Measurements from ENCODE around the gene FAM217B. TPM values are rescaled to one million over a fixed set of nuclear protein-coding genes. Genes with fewer than 3 reads are reported as not detected.

The FAM217B gene
- total RNA-seq, 6 experiments from 2014 or later: 1.2 to 3.6 (median 2.2) TPM

GRCh38 chr20:59996108-59996507 is 55.9 kb downstream of the FAM217B start:
- Histone ChIP-seq H3K4me1 (no peaks in the 10 kb centered on the region), H3K9me3 (no peaks in the 10 kb centered on the region), H3K36me3 (no peaks in the 10 kb centered on the region), H3K27me3 (no peaks in the 10 kb centered on the region), H3K27ac (no peak overlapping the region), H3K4me3 (no peak overlapping the region)
- DNase-seq: no peak
- intact Hi-C loops (cut with DNase I): no loop called here
- WGBS (ENCODE audit: insufficient coverage, low coverage, low lambda C conversion rate, missing lambda C conversion rate): no CpG with 5 or more reads among the region's 1 CpG
- TF ChIP-seq CTCF (IDR thresholded peaks at IDR 0.05) (no peak), POLR2A (IDR thresholded peaks at IDR 0.05) (no peak)
- no peak for ATAC-seq

- Histone ChIP-seq H3K27me3 (no peaks in the 10 kb centered on the region), H3K4me1 (no peaks in the 10 kb centered on the region), H3K9me3 (no peaks in the 10 kb centered on the region), H3K27ac (no peak overlapping the region), H3K36me3 (no peaks in the 10 kb centered on the region), H3K4me3 (no peak overlapping the region)
- intact Hi-C loops (cut with DNase I): no loop called here
- no peak for DNase-seq
- TF ChIP-seq CTCF (IDR thresholded peaks at IDR 0.05): no peak
- no peak for TF ChIP-seq POLR2A (IDR thresholded peaks at IDR 0.05)
- WGBS (ENCODE audit: insufficient coverage, low coverage, low lambda C conversion rate, missing lambda C conversion rate): 86% methylated on average over 2 of the region's 2 CpGs
- ATAC-seq: no peak
Measured at GRCh38 chr20:59997896-59998295, 57.7 kb downstream of the FAM217B start.

Other genes starting within 250 kb of the FAM217B start
- gene SYCP2, start 6.8 kb upstream of the FAM217B start, total RNA-seq: under 1 TPM; 0.18 to 0.95 (median 0.63) TPM
- 1 to 10 TPM in 3 of 6 experiments, under 1 TPM in 3; 0.51 to 1.6 (median 1.0) TPM for gene PPP1R3D, start 84 bp upstream of the FAM217B start, total RNA-seq
- under 1 TPM in 5 of 6 experiments, not detected in 1; 0.07 to 0.25 (median 0.12) TPM for gene CDH26, start 18.0 kb downstream of the FAM217B start, total RNA-seq